Thyroid gland (tissue), 4 donors: ENCODE measurements around the gene NSUN3.

Source experiments
- POLR2A ChIP-seq, 2 donors: fragments of 450-650 bp; IDR thresholded peaks; one replicate each; pipeline ENCODE4 v1.6.1; 2017; ENCODE audit warnings: antibody characterized with exemption in 2 of 2, mild to moderate bottlenecking in 2 of 2, moderate library complexity in 1 of 2
- TF ChIP-seq, protein P1 (sequence below), 6 experiments: fragments of 200-600 bp in 3 of 6; fragments of 450-650 bp in 3 of 6; sonication (generic) in 3 of 6; IDR thresholded peaks; one replicate each; pipeline ENCODE4 v1.5.1; 2016 to 2019; ENCODE audit warnings: antibody characterized with exemption in 6 of 6, mild to moderate bottlenecking in 2 of 6, inconsistent platforms in 1 of 6, moderate library complexity in 1 of 6

- TF ChIP-seq, protein P1, sequence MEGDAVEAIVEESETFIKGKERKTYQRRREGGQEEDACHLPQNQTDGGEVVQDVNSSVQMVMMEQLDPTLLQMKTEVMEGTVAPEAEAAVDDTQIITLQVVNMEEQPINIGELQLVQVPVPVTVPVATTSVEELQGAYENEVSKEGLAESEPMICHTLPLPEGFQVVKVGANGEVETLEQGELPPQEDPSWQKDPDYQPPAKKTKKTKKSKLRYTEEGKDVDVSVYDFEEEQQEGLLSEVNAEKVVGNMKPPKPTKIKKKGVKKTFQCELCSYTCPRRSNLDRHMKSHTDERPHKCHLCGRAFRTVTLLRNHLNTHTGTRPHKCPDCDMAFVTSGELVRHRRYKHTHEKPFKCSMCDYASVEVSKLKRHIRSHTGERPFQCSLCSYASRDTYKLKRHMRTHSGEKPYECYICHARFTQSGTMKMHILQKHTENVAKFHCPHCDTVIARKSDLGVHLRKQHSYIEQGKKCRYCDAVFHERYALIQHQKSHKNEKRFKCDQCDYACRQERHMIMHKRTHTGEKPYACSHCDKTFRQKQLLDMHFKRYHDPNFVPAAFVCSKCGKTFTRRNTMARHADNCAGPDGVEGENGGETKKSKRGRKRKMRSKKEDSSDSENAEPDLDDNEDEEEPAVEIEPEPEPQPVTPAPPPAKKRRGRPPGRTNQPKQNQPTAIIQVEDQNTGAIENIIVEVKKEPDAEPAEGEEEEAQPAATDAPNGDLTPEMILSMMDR (IDR thresholded peaks at IDR 0.05): no peak
- TF ChIP-seq POLR2A (IDR thresholded peaks at IDR 0.05): no peak
These were observed 104.5 kb downstream of the NSUN3 start for GRCh38 chr3:94167346-94167745.
